ENCODE data around the gene NRIP3.

Gene NRIP3

GRCh38 chr11:8932564-8933180 is 71.1 kb downstream of the NRIP3 start, which contains the start of gene C11orf16:
C11orf16 (minus strand) TSS chr11:8932947; CDS start chr11:8932308, 639 bp downstream.
- CTCF ChIA-PET = interaction anchor here (1.1 kb wide), 1 partner anchor 27 kb away, joined by 3 read pairs; no protein-coding TSS in a partner anchor
- POLR2A ChIA-PET = no interaction called here
- DNase-seq (ENCODE audit: extremely low spot score) = no peak
- TF ChIP-seq CTCF (IDR thresholded peaks at IDR 0.05; ENCODE audit: control extremely low read depth, extremely low read depth, low read depth, missing control alignments) = no peak

All from GM10248 (cell line).